Measurements from ENCODE around the gene CCT4. TPM values are rescaled to one million over a fixed set of nuclear protein-coding genes. Genes with fewer than 3 reads are reported as not detected.
"Not testable (repeated sequence)": the region's sequence is repeated elsewhere in the genome, so short reads cannot be mapped to it uniquely, and the experiment has no call there.

CCT4 gene
- total RNA-seq, 5 donors from 2014 or later (not counting 1 experiment from before 2014, with no cell fraction given): 85.7 to 112 (median 95.0) TPM

DNA sequence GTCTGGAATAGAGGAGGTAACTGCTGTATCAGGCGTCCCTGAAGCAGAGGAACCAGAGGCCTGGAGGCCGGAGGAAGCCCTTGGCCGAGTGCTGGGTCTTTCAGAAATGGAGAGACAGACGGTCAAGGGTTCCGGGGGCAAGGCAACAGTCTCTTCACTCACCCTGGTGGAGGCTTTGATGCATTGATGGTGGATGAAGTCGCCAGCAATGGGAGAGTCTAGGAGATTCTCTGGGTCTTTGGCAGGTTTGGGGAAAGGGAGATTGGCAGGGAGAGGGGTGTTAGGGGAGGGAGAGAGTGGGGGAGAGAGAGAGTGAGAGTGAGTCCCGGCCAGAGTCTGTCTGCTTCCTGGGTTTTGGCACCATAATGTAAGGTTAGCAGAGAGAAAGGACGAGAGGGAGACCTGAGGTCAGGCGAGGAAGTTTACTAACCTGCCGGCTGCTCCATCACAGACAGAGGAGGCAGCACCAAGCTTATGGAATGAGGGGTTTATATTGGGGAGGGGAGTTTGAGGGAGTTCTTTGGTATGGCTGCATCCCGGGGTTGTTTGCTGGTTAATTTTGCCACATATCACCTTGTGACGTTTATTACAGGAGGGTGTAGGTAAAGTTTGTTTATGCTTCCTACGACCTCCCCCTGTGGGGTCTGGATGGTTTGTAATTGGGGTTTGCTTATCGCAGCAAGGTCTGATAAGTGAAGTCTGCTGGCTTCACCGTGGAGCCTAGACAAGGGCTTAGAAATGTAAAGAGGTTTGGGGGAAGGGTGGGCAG lies 36.6 kb upstream of the CCT4 start:
- Histone ChIP-seq H3K9me3 (no peaks in the 10 kb centered on the region), H3K4me3 (ENCODE audit: control insufficient read depth in 1 of 2, extremely low read depth in 1 of 2, low read length in 1 of 2) (no peak overlapping the region), H3K27ac (ENCODE audit: low read length) (no peak overlapping the region), H3K4me1 (ENCODE audit: control insufficient read depth in 1 of 2, extremely low read depth in 1 of 2, insufficient read depth in 2 of 2, low read length in 2 of 2) (no peaks in the 10 kb centered on the region), H3K27me3 (replicated peaks in 1 of 2; ENCODE audit: control insufficient read depth in 2 of 2, extremely low read depth in 1 of 2, insufficient read depth in 2 of 2, low read length in 1 of 2) (no peaks in the 10 kb centered on the region), H3K36me3 (ENCODE audit: control insufficient read depth in 2 of 2, extremely low read depth in 1 of 2, insufficient read depth in 1 of 2, low read length in 1 of 2) (peaks cover 0 to 7% of the 10 kb centered on the region in 2 donors)
- POLR2A ChIA-PET: interaction anchor here in 1 of 2 donors (0.6 kb wide), 1 partner anchor 735 kb away, joined by 3 read pairs; no protein-coding TSS in a partner anchor
- no peak for ATAC-seq (replicated peaks in 1 of 4)
- CTCF ChIA-PET: interaction anchor here in 1 of 2 donors (0.6 kb wide), 2 partner anchors 80 to 1920 kb away, joined by 3 read pairs; no protein-coding TSS in a partner anchor
- Mint-ChIP-seq H3K27me3 (no peaks in the 10 kb centered on the region), H3K9me3 (no peaks in the 10 kb centered on the region), H3K36me3 (peaks cover 22% of the 10 kb centered on the region), H3K4me1 (peaks cover 0 to 8% (median 0%) of the 10 kb centered on the region in 3 donors), H3K4me3 (no peak overlapping the region), H3K27ac (no peak overlapping the region)
- no peak for DNase-seq
- WGBS (ENCODE audit: insufficient coverage): 91% methylated on average over 9 of the region's 15 CpGs

DNA sequence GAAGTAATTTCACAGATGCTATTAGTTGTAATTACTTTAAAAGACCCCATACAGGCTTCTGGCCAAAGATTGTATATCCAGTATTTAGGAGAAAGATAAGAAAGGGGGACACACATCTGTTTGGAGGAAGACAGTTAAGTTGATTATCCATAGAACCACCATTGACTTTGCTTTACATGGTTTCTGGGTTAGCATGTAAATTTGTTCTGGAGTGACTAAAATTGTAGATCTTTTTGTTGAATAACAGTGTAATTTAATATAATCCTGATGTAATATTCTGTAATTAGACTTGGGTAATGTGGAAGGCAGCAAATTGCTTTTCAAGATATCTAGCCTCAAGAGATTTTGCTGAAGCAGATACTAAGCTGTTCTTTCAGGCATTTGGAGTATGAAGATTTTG lies 34.3 kb upstream of the CCT4 start:
- ChIA-PET CTCF (interaction anchor here in 1 of 2 donors (0.5 to 0.6 kb wide), 2 partner anchors 417 to 949 kb away, joined by 3 to 6 read pairs; no protein-coding TSS in a partner anchor), POLR2A (no interaction called here)
- ATAC-seq (replicated peaks in 1 of 4) (no peak), DNase-seq (no peak)
- Histone ChIP-seq H3K36me3 (ENCODE audit: control insufficient read depth in 2 of 2, extremely low read depth in 1 of 2, insufficient read depth in 1 of 2, low read length in 1 of 2) (peaks cover 0 to 9% of the 10 kb centered on the region in 2 donors), H3K9me3 (no peaks in the 10 kb centered on the region), H3K27ac (ENCODE audit: low read length) (no peak overlapping the region), H3K4me3 (ENCODE audit: control insufficient read depth in 1 of 2, extremely low read depth in 1 of 2, low read length in 1 of 2) (no peak overlapping the region), H3K27me3 (replicated peaks in 1 of 2; ENCODE audit: control insufficient read depth in 2 of 2, extremely low read depth in 1 of 2, insufficient read depth in 2 of 2, low read length in 1 of 2) (no peaks in the 10 kb centered on the region), H3K4me1 (ENCODE audit: control insufficient read depth in 1 of 2, extremely low read depth in 1 of 2, insufficient read depth in 2 of 2, low read length in 2 of 2) (no peaks in the 10 kb centered on the region)
- no peaks in the 10 kb centered on the region for H3K27me3 Mint-ChIP-seq
- peaks cover 0 to 8% (median 0%) of the 10 kb centered on the region in 3 donors for H3K4me1 Mint-ChIP-seq
- no peak overlapping the region for H3K4me3 Mint-ChIP-seq
- no peaks in the 10 kb centered on the region for H3K9me3 Mint-ChIP-seq
- peaks cover 14% of the 10 kb centered on the region for H3K36me3 Mint-ChIP-seq
- no peak overlapping the region for H3K27ac Mint-ChIP-seq

DNA sequence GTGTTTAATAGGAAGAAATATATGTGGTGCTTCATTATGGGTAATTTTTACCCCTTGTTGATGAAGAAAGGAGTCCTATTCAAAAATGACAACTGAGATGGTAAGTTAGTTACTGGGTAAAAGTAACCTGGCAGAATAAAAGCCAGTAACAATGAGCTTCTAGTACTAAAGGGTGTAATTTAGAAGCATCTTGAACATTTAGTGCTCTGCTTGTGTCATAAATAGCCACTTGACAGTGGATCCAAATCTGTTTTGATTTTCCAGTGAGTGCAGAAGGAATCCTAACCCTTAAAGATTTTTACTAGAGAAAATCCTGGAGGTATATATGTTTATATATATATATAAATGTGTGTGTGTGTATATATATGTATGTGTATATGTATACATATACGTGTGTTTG lies 32.1 kb upstream of the CCT4 start:
- no peaks in the 10 kb centered on the region for H3K9me3 ChIP-seq
- CTCF ChIA-PET: interaction anchor here in 1 of 2 donors (0.7 to 4.2 kb wide), 2 partner anchors 10 to 491 kb away, joined by 3 to 23 read pairs; no protein-coding TSS in a partner anchor
- WGBS (ENCODE audit: insufficient coverage): no CpG with 5 or more reads among the region's 1 CpG
- peaks cover 0 to 7% of the 10 kb centered on the region in 2 donors for H3K36me3 ChIP-seq (ENCODE audit: control insufficient read depth in 2 of 2, extremely low read depth in 1 of 2, insufficient read depth in 1 of 2, low read length in 1 of 2)
- no peaks in the 10 kb centered on the region for H3K4me1 ChIP-seq (ENCODE audit: control insufficient read depth in 1 of 2, extremely low read depth in 1 of 2, insufficient read depth in 2 of 2, low read length in 2 of 2)
- Mint-ChIP-seq H3K36me3 (peaks cover 9% of the 10 kb centered on the region), H3K9me3 (no peaks in the 10 kb centered on the region), H3K4me1 (peaks cover 0 to 8% (median 0%) of the 10 kb centered on the region in 3 donors), H3K27ac (no peak overlapping the region), H3K27me3 (no peaks in the 10 kb centered on the region), H3K4me3 (no peak overlapping the region)
- H3K4me3 ChIP-seq (ENCODE audit: control insufficient read depth in 1 of 2, extremely low read depth in 1 of 2, low read length in 1 of 2): no peak overlapping the region
- POLR2A ChIA-PET: no interaction called here
- DNase-seq (no peak), ATAC-seq (replicated peaks in 1 of 4) (no peak)
- H3K27ac ChIP-seq (ENCODE audit: low read length): no peak overlapping the region
- H3K27me3 ChIP-seq (replicated peaks in 1 of 2; ENCODE audit: control insufficient read depth in 2 of 2, extremely low read depth in 1 of 2, insufficient read depth in 2 of 2, low read length in 1 of 2): no peaks in the 10 kb centered on the region

DNA sequence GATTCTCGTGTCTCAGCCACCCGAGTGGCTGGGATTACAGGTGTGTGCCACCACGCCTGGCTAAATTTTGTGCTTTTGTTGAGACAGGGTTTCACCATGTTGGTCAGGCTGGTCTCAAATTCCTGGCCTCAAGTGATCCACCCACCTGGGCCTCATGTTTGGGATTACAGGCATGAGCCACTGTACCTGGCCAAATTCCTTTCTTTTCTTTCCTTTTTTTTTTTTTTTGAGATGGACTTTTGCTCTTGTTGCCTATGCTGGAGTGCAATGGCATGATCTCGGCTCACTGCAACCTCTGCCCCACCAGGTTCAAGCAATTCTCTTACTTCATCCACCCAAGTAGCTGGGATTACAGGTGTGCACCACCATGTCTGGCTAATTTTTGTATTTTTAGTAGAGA lies 26.3 kb upstream of the CCT4 start:
- CTCF ChIA-PET: interaction anchor here in 1 of 2 donors (0.7 kb wide), 1 partner anchor 464 kb away, joined by 4 read pairs; no protein-coding TSS in a partner anchor
- H3K9me3 Mint-ChIP-seq; H3K36me3 ChIP-seq (ENCODE audit: control insufficient read depth in 2 of 2, extremely low read depth in 1 of 2, insufficient read depth in 1 of 2, low read length in 1 of 2); H3K4me3 Mint-ChIP-seq; ATAC-seq (replicated peaks in 1 of 4); DNase-seq; H3K27ac ChIP-seq (ENCODE audit: low read length); H3K36me3 Mint-ChIP-seq; POLR2A ChIA-PET; H3K27me3 Mint-ChIP-seq; H3K27me3 ChIP-seq (replicated peaks in 1 of 2; ENCODE audit: control insufficient read depth in 2 of 2, extremely low read depth in 1 of 2, insufficient read depth in 2 of 2, low read length in 1 of 2); H3K4me3 ChIP-seq (ENCODE audit: control insufficient read depth in 1 of 2, extremely low read depth in 1 of 2, low read length in 1 of 2); H3K9me3 ChIP-seq; H3K4me1 ChIP-seq (ENCODE audit: control insufficient read depth in 1 of 2, extremely low read depth in 1 of 2, insufficient read depth in 2 of 2, low read length in 2 of 2); H3K4me1 Mint-ChIP-seq: not testable (repeated sequence)
- H3K27ac Mint-ChIP-seq: peak overlapping the region in 1 of 2 donors; percentile 11
- 81% methylated on average over 3 of the region's 4 CpGs for WGBS (ENCODE audit: insufficient coverage)

DNA sequence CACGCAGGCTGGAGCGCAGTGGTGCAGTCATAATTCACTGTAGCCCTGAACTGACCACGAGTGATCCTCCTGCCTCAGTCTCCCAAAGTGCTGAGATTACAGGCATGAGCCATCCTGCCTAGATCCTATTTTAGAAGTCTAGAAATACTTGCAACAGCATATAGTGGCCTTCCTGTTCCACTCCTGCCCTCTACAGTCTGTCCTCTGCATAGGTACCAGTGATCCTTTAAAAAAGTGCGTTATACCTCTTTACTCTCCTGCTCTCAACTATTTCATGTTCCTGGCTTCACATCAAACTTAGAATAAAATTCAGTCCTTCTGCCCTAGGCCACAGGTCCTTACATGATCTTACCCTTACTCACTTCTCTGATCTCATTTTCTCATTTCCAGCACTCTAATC lies 23.1 kb upstream of the CCT4 start:
- 100% methylated on average over 4 of the region's 4 CpGs for WGBS (ENCODE audit: insufficient coverage)
- H3K27me3 Mint-ChIP-seq: no peaks in the 10 kb centered on the region
- POLR2A ChIA-PET: no interaction called here
- H3K4me1 ChIP-seq (ENCODE audit: control insufficient read depth in 1 of 2, extremely low read depth in 1 of 2, insufficient read depth in 2 of 2, low read length in 2 of 2): no peaks in the 10 kb centered on the region
- no peak overlapping the region for H3K4me3 ChIP-seq (ENCODE audit: control insufficient read depth in 1 of 2, extremely low read depth in 1 of 2, low read length in 1 of 2)
- DNase-seq (no peak), ATAC-seq (replicated peaks in 1 of 4) (no peak)
- H3K27ac Mint-ChIP-seq: no peak overlapping the region
- H3K27me3 ChIP-seq (replicated peaks in 1 of 2; ENCODE audit: control insufficient read depth in 2 of 2, extremely low read depth in 1 of 2, insufficient read depth in 2 of 2, low read length in 1 of 2): no peaks in the 10 kb centered on the region
- H3K4me1 Mint-ChIP-seq: peaks cover 11 to 23% (median 23%) of the 10 kb centered on the region in 3 donors
- H3K9me3 ChIP-seq: no peaks in the 10 kb centered on the region
- no peak overlapping the region for H3K4me3 Mint-ChIP-seq
- no peak overlapping the region for H3K27ac ChIP-seq (ENCODE audit: low read length)
- CTCF ChIA-PET: no interaction called here
- H3K9me3 Mint-ChIP-seq: no peaks in the 10 kb centered on the region
- peaks cover 4% of the 10 kb centered on the region for H3K36me3 Mint-ChIP-seq
- H3K36me3 ChIP-seq (ENCODE audit: control insufficient read depth in 2 of 2, extremely low read depth in 1 of 2, insufficient read depth in 1 of 2, low read length in 1 of 2): no peaks in the 10 kb centered on the region

DNA sequence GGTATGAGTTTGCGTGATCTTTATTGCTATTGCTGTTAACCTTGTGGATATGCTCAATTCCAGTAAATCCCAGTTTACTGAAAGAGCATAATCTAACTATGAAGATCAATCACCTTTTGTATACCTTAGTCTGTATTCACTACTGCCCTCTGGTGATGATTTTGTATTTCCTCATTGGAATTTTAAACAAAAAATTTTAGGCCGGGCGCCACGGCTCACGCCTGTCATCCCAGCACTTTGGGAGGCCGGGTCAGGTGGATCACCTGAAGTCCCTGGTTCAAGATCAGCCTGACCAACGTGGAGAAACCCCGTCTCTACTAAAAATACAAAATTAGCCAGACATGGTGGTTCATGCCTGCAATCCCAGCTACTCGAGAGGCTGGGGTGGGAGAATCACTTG lies 22.1 kb upstream of the CCT4 start:
- Histone ChIP-seq H3K27ac (ENCODE audit: low read length) (no peak overlapping the region), H3K9me3 (no peaks in the 10 kb centered on the region), H3K4me1 (ENCODE audit: control insufficient read depth in 1 of 2, extremely low read depth in 1 of 2, insufficient read depth in 2 of 2, low read length in 2 of 2) (peaks cover 0 to 3% of the 10 kb centered on the region in 2 experiments), H3K36me3 (ENCODE audit: control insufficient read depth in 2 of 2, extremely low read depth in 1 of 2, insufficient read depth in 1 of 2, low read length in 1 of 2) (no peaks in the 10 kb centered on the region), H3K27me3 (replicated peaks in 1 of 2; ENCODE audit: control insufficient read depth in 2 of 2, extremely low read depth in 1 of 2, insufficient read depth in 2 of 2, low read length in 1 of 2) (no peaks in the 10 kb centered on the region), H3K4me3 (ENCODE audit: control insufficient read depth in 1 of 2, extremely low read depth in 1 of 2, low read length in 1 of 2) (no peak overlapping the region)
- no peak for ATAC-seq (replicated peaks in 1 of 4)
- H3K27ac Mint-ChIP-seq: no peak overlapping the region
- DNase-seq: no peak
- 90% methylated on average over 2 of the region's 9 CpGs for WGBS (ENCODE audit: insufficient coverage)
- POLR2A ChIA-PET: no interaction called here
- H3K27me3 Mint-ChIP-seq: no peaks in the 10 kb centered on the region
- no peak overlapping the region for H3K4me3 Mint-ChIP-seq
- peaks cover 4% of the 10 kb centered on the region for H3K36me3 Mint-ChIP-seq
- H3K4me1 Mint-ChIP-seq: peaks cover 18 to 28% (median 28%) of the 10 kb centered on the region in 3 donors
- no peaks in the 10 kb centered on the region for H3K9me3 Mint-ChIP-seq
- CTCF ChIA-PET: no interaction called here

Measured in T-cell (primary cell).